B cell (primary cell): ENCODE measurements around the gene ZNF425.

Source experiments
- EZH2 ChIP-seq: IDR thresholded peaks from 2 replicates; pipeline ENCODE4 v1.6.1; 2012; ENCODE audit warnings: borderline replicate concordance, low read depth, mild to moderate bottlenecking, moderate library complexity, low read length; ENCODE audit not compliant: insufficient read depth, poor library complexity, severe bottlenecking
- TF ChIP-seq, protein P1 (sequence below): fragments of 200-600 bp; IDR thresholded peaks from one replicate; pipeline ENCODE4 v1.8.0; 2022; ENCODE audit warnings: antibody characterized with exemption, mild to moderate bottlenecking

DNA sequence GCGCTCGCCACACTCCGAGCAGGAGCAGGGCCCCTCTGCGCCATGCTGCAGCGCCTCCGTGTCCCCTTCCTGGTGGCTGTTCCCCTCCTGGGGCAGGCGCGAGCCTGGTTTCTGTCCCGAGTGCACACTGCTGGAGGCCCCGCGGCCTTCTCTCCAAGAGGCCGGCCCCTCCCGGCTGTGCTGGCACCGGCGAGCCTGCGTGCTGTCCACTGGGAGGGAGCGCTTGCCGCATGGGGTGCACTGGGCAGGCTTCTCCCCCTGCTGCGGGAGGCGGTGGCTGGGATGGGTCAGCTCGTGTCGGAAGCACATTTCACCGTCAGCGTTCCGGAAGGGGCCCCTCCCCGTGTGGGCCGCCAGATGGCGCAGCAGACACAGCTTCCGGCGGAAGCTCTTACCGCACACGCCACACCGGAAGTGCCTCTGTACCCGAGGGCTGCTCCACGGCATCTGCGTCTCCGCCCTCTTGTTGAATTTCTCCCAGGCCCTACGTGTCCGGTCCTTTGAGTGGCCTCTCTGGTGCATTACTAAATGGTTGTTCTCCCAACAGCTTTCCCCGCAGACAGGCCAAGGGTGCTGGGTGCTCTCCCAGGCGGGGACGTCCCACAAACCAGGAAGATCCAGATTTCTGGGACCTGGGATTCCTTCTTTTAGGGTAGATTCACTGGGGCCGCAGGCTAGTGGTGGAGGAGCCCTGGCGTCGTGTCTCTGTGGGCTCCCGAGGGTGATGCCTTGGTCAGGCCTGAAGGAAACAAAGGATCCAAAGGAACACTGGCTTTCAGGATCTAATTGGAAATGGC lies 54.3 kb downstream of the ZNF425 start:
- TF ChIP-seq, protein P1, sequence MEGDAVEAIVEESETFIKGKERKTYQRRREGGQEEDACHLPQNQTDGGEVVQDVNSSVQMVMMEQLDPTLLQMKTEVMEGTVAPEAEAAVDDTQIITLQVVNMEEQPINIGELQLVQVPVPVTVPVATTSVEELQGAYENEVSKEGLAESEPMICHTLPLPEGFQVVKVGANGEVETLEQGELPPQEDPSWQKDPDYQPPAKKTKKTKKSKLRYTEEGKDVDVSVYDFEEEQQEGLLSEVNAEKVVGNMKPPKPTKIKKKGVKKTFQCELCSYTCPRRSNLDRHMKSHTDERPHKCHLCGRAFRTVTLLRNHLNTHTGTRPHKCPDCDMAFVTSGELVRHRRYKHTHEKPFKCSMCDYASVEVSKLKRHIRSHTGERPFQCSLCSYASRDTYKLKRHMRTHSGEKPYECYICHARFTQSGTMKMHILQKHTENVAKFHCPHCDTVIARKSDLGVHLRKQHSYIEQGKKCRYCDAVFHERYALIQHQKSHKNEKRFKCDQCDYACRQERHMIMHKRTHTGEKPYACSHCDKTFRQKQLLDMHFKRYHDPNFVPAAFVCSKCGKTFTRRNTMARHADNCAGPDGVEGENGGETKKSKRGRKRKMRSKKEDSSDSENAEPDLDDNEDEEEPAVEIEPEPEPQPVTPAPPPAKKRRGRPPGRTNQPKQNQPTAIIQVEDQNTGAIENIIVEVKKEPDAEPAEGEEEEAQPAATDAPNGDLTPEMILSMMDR: peak; percentile 25
- TF ChIP-seq EZH2: no peak
